T-helper 22 cell (primary cell): ENCODE measurements around the gene SMIM10L2A.
"Not testable (repeated sequence)": the region's sequence is repeated elsewhere in the genome, so short reads cannot be mapped to it uniquely, and the experiment has no call there.

Source experiments
- DNase-seq: peaks from one replicate; pipeline ENCODE4 v3.0.0-alpha.2; 2020; ENCODE audit warnings: low read depth

SMIM10L2A gene

GRCh38 chrX:135423173-135423864 is 1.6 kb downstream of the SMIM10L2A start:
- DNase-seq, result not testable (repeated sequence)

- DNase-seq, result no peak
Observed at GRCh38 chrX:135424469-135424868, 2.7 kb downstream of the SMIM10L2A start.

GRCh38 chrX:135425026-135425965 is 3.6 kb downstream of the SMIM10L2A start:
- no peak for DNase-seq

GRCh38 chrX:135429429-135429828 is 7.7 kb downstream of the SMIM10L2A start:
- DNase-seq, result no peak

GRCh38 chrX:135431886-135432285 is 10.1 kb downstream of the SMIM10L2A start:
- DNase-seq, result no peak

GRCh38 chrX:135432453-135432852 is 10.7 kb downstream of the SMIM10L2A start:
- no peak for DNase-seq

GRCh38 chrX:135432881-135433521 is 11.3 kb downstream of the SMIM10L2A start:
- DNase-seq, result no peak

- no peak for DNase-seq
Observed at GRCh38 chrX:135433531-135434257, 11.9 kb downstream of the SMIM10L2A start.

- no peak for DNase-seq
Observed at GRCh38 chrX:135434258-135435138, 12.8 kb downstream of the SMIM10L2A start.

- no peak for DNase-seq
Observed at GRCh38 chrX:135435139-135435922, 13.6 kb downstream of the SMIM10L2A start.

GRCh38 chrX:135435933-135436332 is 14.2 kb downstream of the SMIM10L2A start:
- no peak for DNase-seq

- DNase-seq, result no peak
Observed at GRCh38 chrX:135436456-135436855, 14.7 kb downstream of the SMIM10L2A start.

GRCh38 chrX:135436966-135437866 is 15.5 kb downstream of the SMIM10L2A start:
- DNase-seq, result no peak

- DNase-seq, result no peak
Observed at GRCh38 chrX:135437867-135438733, 16.4 kb downstream of the SMIM10L2A start.

- no peak for DNase-seq
Observed at GRCh38 chrX:135438734-135439043, 16.9 kb downstream of the SMIM10L2A start.

- DNase-seq, result no peak
Observed at GRCh38 chrX:135449637-135450550, 28.1 kb downstream of the SMIM10L2A start.

- DNase-seq, result no peak
Observed at GRCh38 chrX:135453381-135453780, 31.6 kb downstream of the SMIM10L2A start.
